Heart left ventricle (tissue), 13 donors: ENCODE results near the gene SERP1.

Source experiments
- POLR2A ChIP-seq, 2 donors: fragments of 450-650 bp; IDR thresholded peaks; one replicate each; pipeline ENCODE4 v1.6.1; 2017; ENCODE audit warnings: antibody characterized with exemption in 2 of 2, mild to moderate bottlenecking in 2 of 2, moderate library complexity in 2 of 2
- TF ChIP-seq, protein P1 (sequence below), 12 donors: fragments of 200-600 bp; sonication (generic) in 4 of 12; IDR thresholded peaks; one replicate each; pipeline versions ENCODE4 v1.5.0 to v1.8.0; 2018 to 2022; ENCODE audit warnings: antibody characterized with exemption in 12 of 12, mild to moderate bottlenecking in 5 of 12
- donor health status: ischemic (EF 13 %, LVEDD 7.1; RV severe dilation, severe dysfunction).
- donor health status: DM: no; HTN: yes; CAD: no.
- donor health status: DM: no; HTN: no; CAD: no.
- donor health status: ischemic (EF 25% LVEDD 6.9; RV normal size, moderate dysfunction).
- donor health status: ischemic (EF 25% LVEDD 5.7; RV mildly dilated, moderate dysfunction).
- donor health status: ischemic (EF 35%, LVEDD 5.7; RV mildly dilated, moderate dysfunction).
- donor health status: nonischemic (EF 11% LVEDD 7.7; RV severe dilation, severe dysfunction).
- donor health status: DM: yes; HTN: yes; CAD: no.
- donor health status: PGD.
- donor health status: ischemic (EF 29% LVEDD 5.4; RV normal size, mild dysfunction).
- donor health status: nonischemic (EF 23%, LVEDD 6.1; RV moderate dilation, normal function).

DNA sequence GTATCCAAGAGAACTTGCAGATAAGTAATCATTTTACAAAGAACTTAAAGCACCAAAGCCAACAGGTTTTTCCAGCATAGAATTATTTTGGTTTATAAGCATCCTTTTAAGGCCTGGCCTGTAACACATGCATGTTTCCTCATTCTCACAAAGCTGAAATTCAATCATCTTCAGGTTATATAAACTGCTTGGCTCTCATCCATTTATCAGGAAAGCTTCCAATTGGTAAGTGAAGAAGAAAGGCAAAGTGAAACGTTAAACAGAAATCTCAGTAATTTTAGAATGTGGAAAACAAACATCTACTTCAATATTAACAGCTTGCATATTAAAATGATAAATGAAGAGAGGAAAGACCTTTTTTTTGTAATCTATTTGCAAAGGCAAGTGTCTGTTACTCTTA lies 1.6 kb downstream of the SERP1 start:
- TF ChIP-seq, protein P1, sequence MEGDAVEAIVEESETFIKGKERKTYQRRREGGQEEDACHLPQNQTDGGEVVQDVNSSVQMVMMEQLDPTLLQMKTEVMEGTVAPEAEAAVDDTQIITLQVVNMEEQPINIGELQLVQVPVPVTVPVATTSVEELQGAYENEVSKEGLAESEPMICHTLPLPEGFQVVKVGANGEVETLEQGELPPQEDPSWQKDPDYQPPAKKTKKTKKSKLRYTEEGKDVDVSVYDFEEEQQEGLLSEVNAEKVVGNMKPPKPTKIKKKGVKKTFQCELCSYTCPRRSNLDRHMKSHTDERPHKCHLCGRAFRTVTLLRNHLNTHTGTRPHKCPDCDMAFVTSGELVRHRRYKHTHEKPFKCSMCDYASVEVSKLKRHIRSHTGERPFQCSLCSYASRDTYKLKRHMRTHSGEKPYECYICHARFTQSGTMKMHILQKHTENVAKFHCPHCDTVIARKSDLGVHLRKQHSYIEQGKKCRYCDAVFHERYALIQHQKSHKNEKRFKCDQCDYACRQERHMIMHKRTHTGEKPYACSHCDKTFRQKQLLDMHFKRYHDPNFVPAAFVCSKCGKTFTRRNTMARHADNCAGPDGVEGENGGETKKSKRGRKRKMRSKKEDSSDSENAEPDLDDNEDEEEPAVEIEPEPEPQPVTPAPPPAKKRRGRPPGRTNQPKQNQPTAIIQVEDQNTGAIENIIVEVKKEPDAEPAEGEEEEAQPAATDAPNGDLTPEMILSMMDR (IDR thresholded peaks at IDR 0.05) = no peak
- TF ChIP-seq POLR2A (IDR thresholded peaks at IDR 0.05) = no peak
